OCI-LY1 (cell line): Measurements from ENCODE around the gene EFNB1.

ENCODE experiments used
- EZH2 ChIP-seq: fragments of 200-600 bp; sonication (generic), shearing (Covaris generic); IDR thresholded peaks from 2 replicates; pipeline ENCODE4 v1.8.0; 2017; ENCODE audit warnings: borderline replicate concordance, mixed run types, mild to moderate bottlenecking, antibody characterized with exemption, low read length, moderate library complexity, mixed read lengths
- TF ChIP-seq, protein P1 (sequence below): fragments of 200-600 bp; sonication (generic), shearing (Covaris generic); IDR thresholded peaks from 2 replicates; pipeline ENCODE4 v1.5.1; 2017; ENCODE audit warnings: mild to moderate bottlenecking, antibody characterized with exemption, low read length, moderate library complexity, mixed read lengths

DNA sequence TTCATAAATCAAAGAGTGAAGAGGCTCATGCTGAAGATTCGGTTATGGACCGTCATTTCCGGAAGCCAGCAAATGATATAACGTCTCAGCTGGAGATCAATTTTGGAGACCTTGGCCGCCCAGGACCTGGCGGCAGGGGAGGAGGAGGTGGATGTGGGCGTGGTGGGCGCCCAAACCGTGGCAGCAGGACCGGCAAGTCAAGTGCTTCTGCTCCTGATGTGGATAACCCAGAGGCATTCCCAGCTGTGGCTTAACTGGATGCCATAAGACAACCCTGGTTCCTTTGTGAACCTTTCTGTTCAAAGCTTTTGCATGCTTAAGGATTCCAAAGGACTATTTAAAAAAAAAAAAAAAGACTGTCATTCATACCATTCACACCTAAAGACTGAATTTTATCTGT, 44.0 kb upstream of the EFNB1 start:
- TF ChIP-seq EZH2: no peak
- TF ChIP-seq, protein P1, sequence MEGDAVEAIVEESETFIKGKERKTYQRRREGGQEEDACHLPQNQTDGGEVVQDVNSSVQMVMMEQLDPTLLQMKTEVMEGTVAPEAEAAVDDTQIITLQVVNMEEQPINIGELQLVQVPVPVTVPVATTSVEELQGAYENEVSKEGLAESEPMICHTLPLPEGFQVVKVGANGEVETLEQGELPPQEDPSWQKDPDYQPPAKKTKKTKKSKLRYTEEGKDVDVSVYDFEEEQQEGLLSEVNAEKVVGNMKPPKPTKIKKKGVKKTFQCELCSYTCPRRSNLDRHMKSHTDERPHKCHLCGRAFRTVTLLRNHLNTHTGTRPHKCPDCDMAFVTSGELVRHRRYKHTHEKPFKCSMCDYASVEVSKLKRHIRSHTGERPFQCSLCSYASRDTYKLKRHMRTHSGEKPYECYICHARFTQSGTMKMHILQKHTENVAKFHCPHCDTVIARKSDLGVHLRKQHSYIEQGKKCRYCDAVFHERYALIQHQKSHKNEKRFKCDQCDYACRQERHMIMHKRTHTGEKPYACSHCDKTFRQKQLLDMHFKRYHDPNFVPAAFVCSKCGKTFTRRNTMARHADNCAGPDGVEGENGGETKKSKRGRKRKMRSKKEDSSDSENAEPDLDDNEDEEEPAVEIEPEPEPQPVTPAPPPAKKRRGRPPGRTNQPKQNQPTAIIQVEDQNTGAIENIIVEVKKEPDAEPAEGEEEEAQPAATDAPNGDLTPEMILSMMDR: no peak
